GM12878 (cell line): ENCODE measurements around the gene ABHD6. TPM values are rescaled to one million over a fixed set of nuclear protein-coding genes. Genes with fewer than 3 reads are reported as not detected.

Experiments
- ATAC-seq: fragments of 200-7000 bp; cut with Tn5 transposase; 3 replicates; pipeline ENCODE4 v1.9.1; 2020; ENCODE audit warnings: mild to moderate bottlenecking, moderate library complexity
- BruUV-seq: library from RNA; stranded (reverse); fragments of 400-500 nt; replicated peaks from 2 replicates; lab custom pipeline; 2021; lab: Mats Ljungman, UMichigan
- CTCF ChIA-PET: fragments of 300-600 bp; sonication (Branson Sonifier 250); formaldehyde crosslinking; extraction: SDS; loops from one replicate; lab custom pipeline; 2021; ENCODE audit warnings: inconsistent platforms; lab: Yijun Ruan, JAX
- POLR2A ChIA-PET: fragments of 350-600 bp; formaldehyde crosslinking; extraction: SDS; loops from one replicate; lab custom pipeline; 2021; ENCODE audit warnings: inconsistent platforms; lab: Charles Lee
- RAD21 ChIA-PET: fragments of 300-600 bp; sonication (Branson Sonifier 250); formaldehyde crosslinking; loops from one replicate; lab custom pipeline; 2023; ENCODE audit warnings: antibody characterized with exemption; ENCODE audit not compliant: unreplicated experiment; lab: Charles Lee
- SMC1A ChIA-PET: fragments of 300-600 bp; sonication (Branson Sonifier 250); formaldehyde crosslinking; loops from one replicate; lab custom pipeline; 2023; ENCODE audit not compliant: unreplicated experiment, uncharacterized antibody; lab: Charles Lee
- DNase-seq: peaks from one replicate; pipeline ENCODE4 v3.0.0-alpha.2; 2011; ENCODE audit warnings: low read depth, low spot score
- FAIRE-seq: peaks from 3 replicates; lab custom pipeline; 2011; peaks lifted over from hg19 to GRCh38; lab: Jason Lieb, UNC
- H2AFZ ChIP-seq: 2 replicates; pipeline ENCODE4 v1.6.0; 2011; ENCODE audit warnings: low read depth, low read length, control low read depth; ENCODE audit not compliant: control insufficient read depth
- H3K27ac ChIP-seq: 2 replicates; pipeline ENCODE4 v1.5.1; 2011; ENCODE audit warnings: control low read depth; ENCODE audit not compliant: control insufficient read depth, insufficient read depth
- H3K27me3 ChIP-seq, 2 experiments: replicated peaks in 1 of 2; 2 replicates each; pipeline versions ENCODE4 v1.6.0 to v1.6.1; 2011; ENCODE audit warnings: low read length in 1 of 2; ENCODE audit not compliant: control insufficient read depth in 2 of 2, insufficient read depth in 2 of 2
- H3K36me3 ChIP-seq, 2 experiments: 2 replicates each; pipeline ENCODE4 v1.5.1; 2011; ENCODE audit warnings: low read length in 1 of 2; ENCODE audit not compliant: control insufficient read depth in 2 of 2, insufficient read depth in 2 of 2
- H3K4me1 ChIP-seq: 2 replicates; pipeline ENCODE4 v1.6.1; 2011; ENCODE audit warnings: mild to moderate bottlenecking, low read length, moderate library complexity, mixed read lengths; ENCODE audit not compliant: control insufficient read depth, insufficient read depth
- H3K4me2 ChIP-seq: 2 replicates; pipeline ENCODE4 v1.6.0; 2011; ENCODE audit warnings: control low read depth; ENCODE audit not compliant: control insufficient read depth, insufficient read depth
- H3K4me3 ChIP-seq: fragments of 200-600 bp; sonication (generic); 2 replicates; pipeline ENCODE4 v1.5.1; 2016
- H3K79me2 ChIP-seq: 2 replicates; pipeline ENCODE4 v1.6.0; 2011; ENCODE audit warnings: low read length; ENCODE audit not compliant: control insufficient read depth, insufficient read depth
- H3K9ac ChIP-seq: 2 replicates; pipeline ENCODE4 v1.8.0; 2011; ENCODE audit warnings: low read length, control low read depth, mixed read lengths; ENCODE audit not compliant: control insufficient read depth, insufficient read depth
- H3K9me3 ChIP-seq: replicated peaks from 3 replicates; pipeline ENCODE4 v1.5.1; 2011; ENCODE audit warnings: mild to moderate bottlenecking, low read length; ENCODE audit not compliant: control insufficient read depth, insufficient read depth
- H4K20me1 ChIP-seq: 2 replicates; pipeline ENCODE4 v1.6.0; 2011; ENCODE audit not compliant: control insufficient read depth, insufficient read depth
- BCL11A ChIP-seq: IDR thresholded peaks from 2 replicates; pipeline ENCODE4 v1.6.1; 2011; ENCODE audit warnings: low read depth, low read length
- CBFB ChIP-seq: IDR thresholded peaks from 2 replicates; pipeline ENCODE4 v1.6.1; 2016; ENCODE audit warnings: antibody characterized with exemption, low read depth
- E2F4 ChIP-seq: IDR thresholded peaks from 2 replicates; pipeline ENCODE4 v1.6.1; 2012; ENCODE audit warnings: low read depth, low read length, improper control_type of control experiment
- GATAD2B ChIP-seq: fragments of 450-650 bp; conservative IDR thresholded peaks from 2 replicates; pipeline ENCODE4 v1.6.1; 2017; ENCODE audit warnings: low read depth, mild to moderate bottlenecking, moderate library complexity
- NFYB ChIP-seq: IDR thresholded peaks from 2 replicates; pipeline ENCODE4 v1.6.1; 2011; ENCODE audit warnings: low read depth, mild to moderate bottlenecking, low read length, improper control_type of control experiment, moderate library complexity; ENCODE audit not compliant: insufficient read depth
- NRF1 ChIP-seq: conservative IDR thresholded peaks from 2 replicates; pipeline ENCODE4 v1.6.1; 2011; ENCODE audit warnings: mild to moderate bottlenecking, low read depth, low read length, improper control_type of control experiment
- PAX5 ChIP-seq: IDR thresholded peaks from 2 replicates; pipeline ENCODE4 v1.6.1; 2011; ENCODE audit warnings: low read depth, low read length, borderline replicate concordance
- PKNOX1 ChIP-seq: fragments of 450-650 bp; IDR thresholded peaks from 2 replicates; pipeline ENCODE4 v1.6.1; 2016; ENCODE audit warnings: mild to moderate bottlenecking
- SP1 ChIP-seq: IDR thresholded peaks from one replicate; pipeline ENCODE4 v1.6.1; 2011; ENCODE audit warnings: low read depth, low read length
- ZNF24 ChIP-seq: fragments of 450-650 bp; IDR thresholded peaks from 2 replicates; pipeline ENCODE4 v1.6.1; 2017; ENCODE audit warnings: antibody characterized with exemption, mild to moderate bottlenecking
- in situ Hi-C: fragments of 300-500 bp; cut with MboI; formaldehyde crosslinking; loops from 9 replicates; pipeline ENCODE4 v1.14.3; 2018; ENCODE audit warnings: mixed read lengths
- intact Hi-C: fragments of 100-400 bp; cut with micrococcal nuclease; formaldehyde crosslinking; loops from one replicate; pipeline ENCODE4 v1.14.2; 2022; ENCODE audit not compliant: unreplicated experiment
- polyA plus RNA-seq, 11 experiments: library from polyadenylated mRNA; depleted of rRNA in 4 of 11; unstranded in 6 of 11; stranded (reverse) in 5 of 11; fragments of >200 nt; fragmentation: Nextera tagmentation in 4 of 11; fragmentation: Illumina TruSeq in 1 of 11; extraction: Ambion mirVana in 4 of 11; extraction: Trizol in 1 of 11; gene quantifications; 1 replicate in 1 of 11; 2 replicates in 10 of 11; pipeline versions ENCODE4 v1.2.1 to v1.2.3, GENCODE V29; 2011 to 2016; ENCODE audit warnings: inconsistent platforms in 2 of 11, missing spikeins in 2 of 11, low read depth in 1 of 11
- total RNA-seq, 4 experiments: library from RNA; depleted of rRNA in 3 of 4; stranded (reverse); fragments of >200 nt in 3 of 4; fragmentation: Illumina TruSeq in 1 of 4; extraction: Trizol in 1 of 4; gene quantifications; 2 replicates each; pipeline versions ENCODE4 v1.2.1 to v1.2.3, GENCODE V29; 2013 to 2021
- TF ChIP-seq, protein P1 (sequence below): fragments of 450-650 bp; conservative IDR thresholded peaks from 2 replicates; pipeline ENCODE4 v1.6.1; 2017; ENCODE audit warnings: mild to moderate bottlenecking, moderate library complexity
- TF ChIP-seq, protein P2 (sequence below): fragments of 450-650 bp; IDR thresholded peaks from 2 replicates; pipeline ENCODE4 v1.6.1; 2016; ENCODE audit warnings: mild to moderate bottlenecking, moderate library complexity, borderline replicate concordance
- TF ChIP-seq, protein P3 (sequence below): IDR thresholded peaks from 2 replicates; pipeline ENCODE4 v1.6.1; 2011; ENCODE audit warnings: borderline replicate concordance, low read depth, mild to moderate bottlenecking, moderate library complexity, mixed read lengths, low read length; ENCODE audit not compliant: insufficient read depth; ENCODE audit errors: extremely low read length

ABHD6 gene
- total and polyA plus RNA-seq, 10 of the 15 experiments (the other 5 are each of a cell fraction or from before 2014, with no cell fraction given): 1.4 to 33.2 (median 3.2) TPM

GRCh38 chr3:58200121-58200709 is 37.4 kb upstream of the ABHD6 start:
- in situ Hi-C loops (loop anchor here (25.0 kb wide), 1 partner anchor 1187 kb away; no protein-coding TSS in a partner anchor), intact Hi-C loops (loop anchor here (2.0 kb wide), 1 partner anchor 15 kb away; no protein-coding TSS in a partner anchor)
- ChIA-PET RAD21 (interaction anchor here (0.7 to 8.1 kb wide), 12 partner anchors 12 to 150 kb away, joined by 3 to 285 read pairs (median 4); partner anchors contain the start of genes ABHD6, DNASE1L3, HTD2 and RPP14), CTCF (interaction anchor here (1.0 to 25.2 kb wide), 6 partner anchors 11 to 106 kb away, joined by 3 to 655 read pairs (median 6); partner anchors contain the start of genes DNASE1L3, HTD2 and RPP14), POLR2A (interaction anchor here (0.8 to 17.1 kb wide), 6 partner anchors 9 to 149 kb away, joined by 3 to 491 read pairs (median 4); partner anchors contain the start of genes DNASE1L3 and HTD2), SMC1A (interaction anchor here (0.7 to 12.6 kb wide), 10 partner anchors 12 to 106 kb away, joined by 3 to 510 read pairs (median 4); partner anchors contain the start of genes DNASE1L3, HTD2 and RPP14)
- H3K4me1 ChIP-seq: peaks cover 46% of the 10 kb centered on the region
- H3K4me2 ChIP-seq: peak overlapping the region; percentile 43
- FAIRE-seq: no peak
- no peaks in the 10 kb centered on the region for H4K20me1 ChIP-seq
- ATAC-seq: peak; percentile 53
- no peaks in the 10 kb centered on the region; the same call in 1 of the 2 replicates for H3K79me2 ChIP-seq
- peak overlapping the region; percentile 73 for H3K27ac ChIP-seq
- H3K9me3 ChIP-seq: peaks cover 10% of the 10 kb centered on the region
- H3K9ac ChIP-seq: no peak overlapping the region
- no peak for DNase-seq
- TSS peak; percentile 96 for BruUV-seq
- no peak overlapping the region for H3K4me3 ChIP-seq
- H3K36me3 ChIP-seq: peaks cover 0 to 1% of the 10 kb centered on the region in 2 experiments; a peak in 1 of 4 replicates
- no peak overlapping the region for H2AFZ ChIP-seq
- H3K27me3 ChIP-seq: no peaks in the 10 kb centered on the region
- TF ChIP-seq E2F4 (no peak), CBFB (no peak), ZNF24 (0 out of 2 replicates have a peak, but pooled peaks have one; percentile 10), GATAD2B (no peak), NRF1 (no peak), PAX5 (no peak), PKNOX1 (0 out of 2 replicates have a peak, but pooled peaks have one; percentile 9), BCL11A (no peak), SP1 (peak; percentile 28), NFYB (peak; percentile 92)
- TF ChIP-seq, protein P1, sequence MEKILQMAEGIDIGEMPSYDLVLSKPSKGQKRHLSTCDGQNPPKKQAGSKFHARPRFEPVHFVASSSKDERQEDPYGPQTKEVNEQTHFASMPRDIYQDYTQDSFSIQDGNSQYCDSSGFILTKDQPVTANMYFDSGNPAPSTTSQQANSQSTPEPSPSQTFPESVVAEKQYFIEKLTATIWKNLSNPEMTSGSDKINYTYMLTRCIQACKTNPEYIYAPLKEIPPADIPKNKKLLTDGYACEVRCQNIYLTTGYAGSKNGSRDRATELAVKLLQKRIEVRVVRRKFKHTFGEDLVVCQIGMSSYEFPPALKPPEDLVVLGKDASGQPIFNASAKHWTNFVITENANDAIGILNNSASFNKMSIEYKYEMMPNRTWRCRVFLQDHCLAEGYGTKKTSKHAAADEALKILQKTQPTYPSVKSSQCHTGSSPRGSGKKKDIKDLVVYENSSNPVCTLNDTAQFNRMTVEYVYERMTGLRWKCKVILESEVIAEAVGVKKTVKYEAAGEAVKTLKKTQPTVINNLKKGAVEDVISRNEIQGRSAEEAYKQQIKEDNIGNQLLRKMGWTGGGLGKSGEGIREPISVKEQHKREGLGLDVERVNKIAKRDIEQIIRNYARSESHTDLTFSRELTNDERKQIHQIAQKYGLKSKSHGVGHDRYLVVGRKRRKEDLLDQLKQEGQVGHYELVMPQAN: no peak
- TF ChIP-seq, protein P2, sequence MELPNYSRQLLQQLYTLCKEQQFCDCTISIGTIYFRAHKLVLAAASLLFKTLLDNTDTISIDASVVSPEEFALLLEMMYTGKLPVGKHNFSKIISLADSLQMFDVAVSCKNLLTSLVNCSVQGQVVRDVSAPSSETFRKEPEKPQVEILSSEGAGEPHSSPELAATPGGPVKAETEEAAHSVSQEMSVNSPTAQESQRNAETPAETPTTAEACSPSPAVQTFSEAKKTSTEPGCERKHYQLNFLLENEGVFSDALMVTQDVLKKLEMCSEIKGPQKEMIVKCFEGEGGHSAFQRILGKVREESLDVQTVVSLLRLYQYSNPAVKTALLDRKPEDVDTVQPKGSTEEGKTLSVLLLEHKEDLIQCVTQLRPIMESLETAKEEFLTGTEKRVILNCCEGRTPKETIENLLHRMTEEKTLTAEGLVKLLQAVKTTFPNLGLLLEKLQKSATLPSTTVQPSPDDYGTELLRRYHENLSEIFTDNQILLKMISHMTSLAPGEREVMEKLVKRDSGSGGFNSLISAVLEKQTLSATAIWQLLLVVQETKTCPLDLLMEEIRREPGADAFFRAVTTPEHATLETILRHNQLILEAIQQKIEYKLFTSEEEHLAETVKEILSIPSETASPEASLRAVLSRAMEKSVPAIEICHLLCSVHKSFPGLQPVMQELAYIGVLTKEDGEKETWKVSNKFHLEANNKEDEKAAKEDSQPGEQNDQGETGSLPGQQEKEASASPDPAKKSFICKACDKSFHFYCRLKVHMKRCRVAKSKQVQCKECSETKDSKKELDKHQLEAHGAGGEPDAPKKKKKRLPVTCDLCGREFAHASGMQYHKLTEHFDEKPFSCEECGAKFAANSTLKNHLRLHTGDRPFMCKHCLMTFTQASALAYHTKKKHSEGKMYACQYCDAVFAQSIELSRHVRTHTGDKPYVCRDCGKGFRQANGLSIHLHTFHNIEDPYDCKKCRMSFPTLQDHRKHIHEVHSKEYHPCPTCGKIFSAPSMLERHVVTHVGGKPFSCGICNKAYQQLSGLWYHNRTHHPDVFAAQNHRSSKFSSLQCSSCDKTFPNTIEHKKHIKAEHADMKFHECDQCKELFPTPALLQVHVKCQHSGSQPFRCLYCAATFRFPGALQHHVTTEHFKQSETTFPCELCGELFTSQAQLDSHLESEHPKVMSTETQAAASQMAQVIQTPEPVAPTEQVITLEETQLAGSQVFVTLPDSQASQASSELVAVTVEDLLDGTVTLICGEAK: no peak
- TF ChIP-seq, protein P3, sequence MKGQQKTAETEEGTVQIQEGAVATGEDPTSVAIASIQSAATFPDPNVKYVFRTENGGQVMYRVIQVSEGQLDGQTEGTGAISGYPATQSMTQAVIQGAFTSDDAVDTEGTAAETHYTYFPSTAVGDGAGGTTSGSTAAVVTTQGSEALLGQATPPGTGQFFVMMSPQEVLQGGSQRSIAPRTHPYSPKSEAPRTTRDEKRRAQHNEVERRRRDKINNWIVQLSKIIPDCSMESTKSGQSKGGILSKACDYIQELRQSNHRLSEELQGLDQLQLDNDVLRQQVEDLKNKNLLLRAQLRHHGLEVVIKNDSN: peak; percentile 59
